ENCODE results near the gene CHN1. TPM values are rescaled to one million over a fixed set of nuclear protein-coding genes. Genes with fewer than 3 reads are reported as not detected.

CHN1 gene
- total RNA-seq, 4 donors from 2014 or later, result 2.7 to 6.1 (median 3.4) TPM

GRCh38 chr2:175037941-175038340 lies 32.8 kb upstream of the CHN1 start:
- WGBS, 2 donors, result 89% methylated on average over 2 of the region's 2 CpGs
- intact Hi-C loops (cut with DNase I; ENCODE audit: low total_unique reads), result no loop called here
- DNase-seq (ENCODE audit: low spot score in 2 of 2), result no peak
- TF ChIP-seq POLR2A (IDR thresholded peaks at IDR 0.05) (no peak), CTCF (IDR thresholded peaks at IDR 0.05) (no peak)
- H3K4me3 ChIP-seq (ENCODE audit: low read depth, poor library complexity, severe bottlenecking), result no peak overlapping the region

DNA sequence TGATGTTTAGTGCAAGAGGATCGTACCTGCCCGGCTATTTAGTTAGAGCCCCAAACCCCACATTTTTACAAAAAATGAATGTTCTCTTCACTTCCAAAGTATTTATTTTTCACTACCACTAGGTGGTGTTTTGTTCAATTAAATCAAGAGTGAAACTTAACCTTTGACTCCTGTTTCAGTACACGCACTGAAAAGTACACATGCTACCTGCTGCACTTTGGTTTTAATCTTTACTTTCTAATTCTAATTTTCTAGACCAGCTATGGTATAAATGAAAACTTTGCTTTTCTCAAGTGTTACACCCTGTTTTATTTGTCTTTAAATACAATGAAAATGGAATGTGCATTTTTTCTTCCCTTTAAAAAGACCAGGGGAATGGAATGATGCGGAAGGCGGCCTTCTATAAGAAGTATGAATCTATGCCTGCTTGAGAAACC lies 31.4 kb upstream of the CHN1 start:
- no peak overlapping the region for H3K4me3 ChIP-seq (ENCODE audit: low read depth, poor library complexity, severe bottlenecking)
- no peak for TF ChIP-seq POLR2A (IDR thresholded peaks at IDR 0.05)
- TF ChIP-seq CTCF (IDR thresholded peaks at IDR 0.05), result no peak
- no peak for DNase-seq (ENCODE audit: low spot score in 2 of 2)
- intact Hi-C loops (cut with DNase I; ENCODE audit: low total_unique reads), result no loop called here
- WGBS, 2 donors, result 64 to 67% methylated on average over 5 of the region's 5 CpGs

GRCh38 chr2:175035806-175036205 lies 30.6 kb upstream of the CHN1 start:
- WGBS, 2 donors, result 68 to 83% methylated on average over 3 of the region's 3 CpGs
- intact Hi-C loops (cut with DNase I; ENCODE audit: low total_unique reads), result no loop called here
- DNase-seq (ENCODE audit: low spot score in 2 of 2), result no peak
- no peak overlapping the region for H3K4me3 ChIP-seq (ENCODE audit: low read depth, poor library complexity, severe bottlenecking)
- TF ChIP-seq POLR2A (IDR thresholded peaks at IDR 0.05), result no peak
- no peak for TF ChIP-seq CTCF (IDR thresholded peaks at IDR 0.05)

DNA sequence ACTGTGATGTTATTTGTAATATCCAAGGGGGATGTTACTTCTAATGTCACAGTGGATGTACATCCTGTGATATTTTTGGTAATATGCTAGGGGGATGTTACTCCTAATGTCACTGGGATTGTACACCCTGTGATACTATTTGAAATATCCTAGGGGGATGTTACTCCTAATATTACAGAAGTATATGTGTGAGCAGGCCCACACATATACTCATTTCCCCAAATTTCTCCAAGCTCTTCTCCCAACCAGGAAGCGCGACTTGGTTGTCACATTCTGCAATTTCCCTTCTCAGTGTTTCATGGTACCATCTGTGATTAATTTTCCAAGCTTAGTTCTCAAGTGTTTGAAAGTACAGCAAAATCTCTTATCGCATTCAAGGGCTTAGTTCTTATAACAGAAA lies 29.5 kb upstream of the CHN1 start:
- intact Hi-C loops (cut with DNase I; ENCODE audit: low total_unique reads), result no loop called here
- TF ChIP-seq POLR2A (IDR thresholded peaks at IDR 0.05) (no peak), CTCF (IDR thresholded peaks at IDR 0.05) (no peak)
- DNase-seq (ENCODE audit: low spot score in 2 of 2), result no peak
- WGBS, 2 donors, result 85 to 87% methylated on average over 3 of the region's 3 CpGs
- no peak overlapping the region for H3K4me3 ChIP-seq (ENCODE audit: low read depth, poor library complexity, severe bottlenecking)

DNA sequence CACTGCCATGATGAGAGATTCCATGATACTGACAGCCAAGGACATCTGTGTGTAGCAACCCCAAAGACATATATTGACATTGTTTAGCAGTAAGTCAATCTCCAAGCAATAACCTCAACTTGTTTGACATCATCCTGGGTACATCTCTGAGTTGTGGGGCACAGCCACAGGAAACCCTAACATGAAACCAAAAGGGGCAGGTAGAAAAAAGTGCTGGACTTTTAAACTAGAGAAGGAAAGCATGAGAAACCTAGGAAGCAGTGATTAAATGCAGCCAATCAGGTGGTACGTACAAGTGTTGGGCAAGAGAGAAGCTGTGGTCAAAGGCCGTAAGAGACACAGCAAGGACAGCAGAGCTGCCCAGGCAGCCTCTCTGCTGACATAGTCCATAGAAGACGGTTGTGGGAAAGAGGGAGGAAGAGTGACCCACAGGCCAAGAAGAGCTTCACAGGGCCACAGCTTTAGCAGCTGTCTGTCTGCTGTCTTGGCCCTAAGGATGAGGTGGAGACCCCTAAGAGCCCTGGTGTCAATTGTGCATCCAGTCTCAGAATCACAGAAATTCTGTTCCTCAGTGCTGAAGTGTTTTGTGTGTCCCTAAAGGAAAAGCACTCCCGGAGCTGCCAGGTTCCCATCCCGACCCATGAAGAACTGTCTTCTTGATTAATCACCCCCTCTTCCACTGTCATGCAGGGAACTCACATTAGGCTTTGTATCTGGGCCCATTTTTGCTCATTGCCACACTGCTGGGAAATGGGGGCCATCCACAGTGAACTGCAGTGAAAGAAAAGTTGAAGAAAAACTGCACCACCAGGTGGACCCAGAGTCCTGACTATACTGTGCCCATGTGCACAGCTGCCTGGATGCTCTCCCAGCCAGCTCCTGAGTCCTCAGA lies 25.4 kb upstream of the CHN1 start:
- no peak for DNase-seq (ENCODE audit: low spot score in 2 of 2)
- intact Hi-C loops (cut with DNase I; ENCODE audit: low total_unique reads), result no loop called here
- 74 to 81% methylated on average over 5 of the region's 5 CpGs for WGBS, 2 donors
- TF ChIP-seq POLR2A (IDR thresholded peaks at IDR 0.05) (no peak), CTCF (IDR thresholded peaks at IDR 0.05) (no peak)
- no peak overlapping the region for H3K4me3 ChIP-seq (ENCODE audit: low read depth, poor library complexity, severe bottlenecking)
